Stimulated activated CD4-positive, alpha-beta T cell treated with anti-CD3 and anti-CD28 coated beads, Interleukin-15, amount 100 ng/mL, for 1 hour (primary cell): ENCODE results near the gene VTA1.
"Not testable (repeated sequence)": the region's sequence is repeated elsewhere in the genome, so short reads cannot be mapped to it uniquely, and the experiment has no call there.

Source experiments
- DNase-seq, 2 donors: peaks; one replicate each; pipeline ENCODE4 v3.0.0-alpha.2; 2020; ENCODE audit warnings: low read depth in 1 of 2, low spot score in 1 of 2

Gene VTA1, protein sequence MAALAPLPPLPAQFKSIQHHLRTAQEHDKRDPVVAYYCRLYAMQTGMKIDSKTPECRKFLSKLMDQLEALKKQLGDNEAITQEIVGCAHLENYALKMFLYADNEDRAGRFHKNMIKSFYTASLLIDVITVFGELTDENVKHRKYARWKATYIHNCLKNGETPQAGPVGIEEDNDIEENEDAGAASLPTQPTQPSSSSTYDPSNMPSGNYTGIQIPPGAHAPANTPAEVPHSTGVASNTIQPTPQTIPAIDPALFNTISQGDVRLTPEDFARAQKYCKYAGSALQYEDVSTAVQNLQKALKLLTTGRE

DNA sequence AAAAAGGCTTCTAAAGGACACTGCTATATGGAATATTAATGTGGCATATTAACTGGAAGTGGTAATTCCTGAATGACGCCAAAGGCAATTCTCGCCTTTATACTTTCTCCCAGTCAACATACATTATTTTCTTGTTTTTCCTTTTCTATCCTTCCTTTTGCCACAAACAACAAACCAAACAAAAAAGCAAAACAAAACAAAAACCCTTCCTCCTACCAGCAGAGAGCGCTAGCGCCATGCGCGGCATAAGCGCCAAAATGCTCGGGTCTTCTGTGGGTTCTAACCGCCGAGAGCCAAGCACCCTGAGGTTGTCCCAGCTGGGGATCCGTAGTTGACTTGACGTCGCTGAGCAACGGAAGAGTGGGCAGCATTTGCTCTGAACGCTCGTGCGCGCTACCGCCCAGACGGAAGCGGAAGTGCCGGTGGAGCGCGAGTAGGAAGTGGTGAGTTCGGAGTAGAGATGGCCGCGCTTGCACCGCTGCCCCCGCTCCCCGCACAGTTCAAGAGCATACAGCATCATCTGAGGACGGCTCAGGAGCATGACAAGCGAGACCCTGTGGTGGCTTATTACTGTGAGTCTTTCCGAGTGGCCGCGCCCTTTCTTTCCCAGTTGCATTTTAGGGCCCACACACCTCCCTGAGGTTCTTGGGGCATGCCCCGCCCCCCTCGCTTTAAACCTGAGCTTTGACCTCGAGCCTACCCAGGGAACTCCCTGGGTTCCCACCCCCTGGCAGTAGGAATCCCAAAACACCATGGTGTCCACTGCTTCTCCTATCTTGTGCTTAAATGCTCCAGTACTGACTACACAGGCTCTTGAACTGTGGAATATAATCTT is at the start of gene VTA1, which contains the start of gene NMBR:
Gene VTA1, plus strand, starts transcription at position 436 of the 835 bp plus-strand sequence. Its CDS starts 25 bp downstream, at position 461.
Gene NMBR, minus strand, starts transcription at position 295 of the 835 bp plus-strand sequence. CDS start 58,464 bp downstream, outside the sequence.
- DNase-seq = peak; percentile 86 to 88

- not testable (repeated sequence) for DNase-seq
Observed at GRCh38 chr6:142104820-142105219, 42.2 kb upstream of the VTA1 start.

DNA sequence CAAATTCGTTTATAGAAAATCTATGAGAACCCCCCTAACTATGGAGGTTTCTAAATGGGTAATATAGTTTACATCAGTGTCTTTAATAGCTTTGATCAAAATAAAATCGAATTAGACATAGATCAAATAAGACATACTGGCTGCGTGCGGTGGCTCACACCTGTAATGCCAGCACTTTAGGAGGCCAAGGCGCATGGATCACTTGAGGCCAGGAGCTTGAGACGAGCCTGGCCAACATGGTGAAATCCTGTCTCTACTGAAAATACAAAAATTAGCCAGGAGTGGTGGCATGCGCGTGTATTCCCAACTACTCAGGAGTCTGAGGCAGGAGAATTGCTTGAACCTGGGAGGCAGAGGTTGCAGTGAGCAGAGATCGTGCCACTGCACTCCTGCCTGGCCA is 36.2 kb upstream of the VTA1 start:
- not testable (repeated sequence) for DNase-seq

GRCh38 chr6:142112451-142113061 is 34.5 kb upstream of the VTA1 start:
- peak; percentile 7 to 35 for DNase-seq

- DNase-seq = no peak
Observed at GRCh38 chr6:142117366-142117765, 29.7 kb upstream of the VTA1 start.

- DNase-seq = no peak
Observed at GRCh38 chr6:142118328-142118727, 28.7 kb upstream of the VTA1 start.

DNA sequence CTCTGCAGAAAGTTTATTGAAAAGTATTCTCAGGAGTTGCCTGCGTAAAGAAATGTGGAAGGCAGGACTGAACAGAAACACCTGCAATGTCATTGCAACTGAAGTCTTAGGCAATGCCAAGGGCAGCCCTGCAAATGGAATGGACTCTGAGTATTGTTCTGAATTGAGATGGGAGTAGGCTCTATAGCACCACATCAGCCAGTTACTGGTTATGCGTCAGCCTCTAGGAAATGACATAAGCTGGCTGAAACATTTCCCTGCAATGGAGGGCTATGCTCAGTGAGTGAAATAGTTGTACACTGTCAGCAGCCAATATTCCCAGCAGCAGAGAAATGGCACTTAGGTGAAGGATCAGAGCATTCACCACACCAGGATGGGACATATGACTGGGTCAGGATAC is 28.1 kb upstream of the VTA1 start:
- DNase-seq = no peak

DNA sequence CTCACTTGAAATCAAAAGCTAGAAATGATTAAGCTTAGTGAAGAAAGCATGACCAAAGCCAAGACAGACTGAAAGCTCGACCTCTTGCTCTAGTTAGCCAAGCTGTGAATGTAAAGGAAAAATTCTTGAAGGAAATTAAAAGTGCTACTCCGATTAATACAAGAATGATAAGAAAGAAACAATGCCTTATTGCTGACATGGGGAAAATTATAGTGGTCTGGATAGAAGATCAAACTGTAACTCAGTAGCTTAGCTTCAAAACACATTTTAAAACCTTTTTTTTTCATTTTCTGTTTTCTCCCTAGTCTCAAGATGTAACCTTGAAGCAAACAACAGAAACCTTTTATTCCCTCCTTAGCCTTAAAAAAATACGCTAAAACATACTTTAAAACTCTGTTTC is 25.7 kb upstream of the VTA1 start:
- no peak for DNase-seq

GRCh38 chr6:142130814-142131213 is 16.2 kb upstream of the VTA1 start:
- DNase-seq = no peak

DNA sequence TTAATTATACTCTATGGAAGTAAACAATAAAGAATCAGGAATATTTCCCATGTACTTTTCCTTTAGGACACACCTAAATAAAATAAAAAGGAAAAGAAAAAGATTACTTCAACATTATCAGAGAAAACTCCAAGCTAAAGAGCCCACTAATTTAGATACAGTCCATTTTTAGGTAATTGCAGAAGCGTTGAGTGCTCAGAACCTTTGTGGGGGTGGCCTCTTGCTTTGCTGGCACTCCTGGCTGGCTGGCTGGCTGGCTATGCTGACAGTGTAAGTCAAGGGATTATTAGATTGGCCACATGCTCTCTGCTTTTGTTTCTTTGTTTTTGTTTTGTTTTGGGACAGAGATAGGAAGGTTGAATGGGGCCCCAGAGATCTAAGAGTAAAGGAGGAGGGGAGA is 14.4 kb upstream of the VTA1 start, which contains the start of gene GJE1:
Gene GJE1, plus strand, starts transcription at position 301 of the 400 bp plus-strand sequence. CDS start 234 bp downstream, outside the sequence.
- DNase-seq = no peak

GRCh38 chr6:142138876-142139275 is 8.2 kb upstream of the VTA1 start:
- DNase-seq = no peak

GRCh38 chr6:142141531-142141930 is 5.5 kb upstream of the VTA1 start:
- DNase-seq = not testable (repeated sequence)

GRCh38 chr6:142152746-142153145 is 5.7 kb downstream of the VTA1 start:
- DNase-seq = no peak

- DNase-seq = no peak
Observed at GRCh38 chr6:142153196-142153595, 6.1 kb downstream of the VTA1 start.

- DNase-seq = no peak
Observed at GRCh38 chr6:142154336-142154735, 7.3 kb downstream of the VTA1 start.

DNA sequence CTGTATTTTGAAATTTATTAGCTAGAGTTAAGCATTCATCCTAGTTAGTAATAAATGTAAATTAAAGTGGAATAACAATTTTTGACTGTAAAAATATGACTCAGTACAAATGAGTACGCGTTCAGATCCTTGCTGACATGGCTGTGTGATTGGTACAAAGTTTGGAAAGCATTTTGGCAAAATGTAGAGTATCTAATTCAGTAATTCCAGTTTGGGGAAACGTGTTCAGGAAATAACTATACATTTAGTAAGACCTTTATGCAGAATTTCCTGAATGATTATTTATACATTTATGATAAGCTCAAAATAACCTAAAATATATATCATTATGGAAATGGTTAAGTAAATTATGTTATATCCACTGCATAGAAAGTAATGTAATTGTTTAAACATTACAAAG is 8.0 kb downstream of the VTA1 start:
- DNase-seq = no peak

DNA sequence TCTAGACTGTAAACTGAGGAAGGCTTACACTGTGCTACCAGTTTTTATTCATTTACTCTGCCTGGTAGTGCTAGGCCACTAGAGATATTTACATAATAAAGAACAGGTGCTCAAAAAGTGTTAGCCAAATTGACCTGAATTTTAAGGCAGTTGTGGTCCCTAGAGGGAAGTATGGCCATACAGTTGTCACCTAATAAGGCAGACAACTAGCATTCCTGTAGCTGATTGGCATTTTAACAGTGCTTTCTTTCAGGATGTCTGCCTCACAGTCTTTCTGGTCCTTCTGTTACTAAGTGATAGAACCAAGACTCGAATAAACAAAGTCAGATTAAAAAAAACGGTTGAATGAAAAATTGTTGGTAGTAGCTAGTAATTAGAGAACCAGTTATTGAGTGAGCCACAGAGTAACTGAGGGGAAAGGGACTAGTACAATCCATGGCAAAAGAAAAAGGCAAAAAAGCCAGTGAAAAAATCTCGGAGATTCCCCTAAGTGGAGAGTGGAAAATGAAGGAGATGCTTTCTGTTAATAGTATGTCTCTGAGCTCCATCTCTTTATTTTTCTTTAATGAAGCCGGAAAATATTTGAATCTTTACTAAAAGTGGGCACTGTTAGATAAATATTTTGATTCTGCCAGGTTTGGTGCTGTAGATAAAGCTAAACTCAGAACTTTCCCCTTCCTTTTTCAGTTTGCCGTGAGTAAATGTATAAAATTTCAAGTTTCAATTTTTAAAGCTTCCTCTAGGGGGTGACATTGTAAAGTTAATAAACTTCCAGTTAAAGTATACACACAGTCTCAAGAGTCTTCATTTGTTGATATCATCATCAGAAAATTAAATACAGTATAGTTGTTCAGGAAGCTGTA is 9.1 kb downstream of the VTA1 start:
- DNase-seq = no peak

GRCh38 chr6:142156758-142157068 is 9.7 kb downstream of the VTA1 start:
- not testable (repeated sequence) for DNase-seq

GRCh38 chr6:142162780-142163179 is 15.7 kb downstream of the VTA1 start:
- no peak for DNase-seq

DNA sequence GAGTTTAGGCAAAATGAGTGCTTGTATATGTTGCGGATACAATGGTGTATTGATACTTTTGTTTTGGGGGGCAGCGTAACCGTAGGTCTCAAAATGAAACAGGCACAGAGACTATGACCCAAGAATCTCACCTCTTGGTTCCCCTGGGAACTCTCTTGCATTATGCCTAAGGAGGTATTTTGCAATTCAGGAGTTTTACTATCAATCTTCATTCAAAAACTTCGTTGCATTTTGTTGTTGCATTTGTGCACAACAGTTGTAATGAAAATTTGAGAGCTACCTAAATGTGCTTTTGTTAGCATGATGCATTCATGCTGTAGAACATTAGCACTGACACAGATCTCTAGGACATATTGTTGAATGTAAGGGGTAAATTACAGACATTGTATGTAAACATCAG is 18.2 kb downstream of the VTA1 start:
- DNase-seq = no peak

DNA sequence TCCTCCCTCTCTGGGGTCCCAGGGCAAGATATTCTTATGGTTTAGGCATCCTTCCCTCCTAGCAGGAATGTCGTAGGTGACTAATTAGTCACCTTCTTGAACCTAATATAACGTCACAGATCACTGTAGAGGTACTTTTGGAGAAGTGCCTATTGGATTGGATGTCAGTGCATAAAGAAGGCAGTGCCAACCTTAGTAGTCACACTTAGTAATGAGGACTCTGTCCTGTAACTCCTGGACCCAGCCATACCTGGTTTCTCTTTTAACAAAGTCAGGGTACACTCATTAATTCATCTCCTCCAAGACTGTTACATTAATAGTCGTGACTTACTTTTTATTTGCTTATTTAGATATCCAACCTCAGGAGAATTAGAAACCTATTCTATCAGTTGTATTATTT is 20.0 kb downstream of the VTA1 start:
- DNase-seq = no peak
